ENCODE measurements around the gene PTPRE.

DNA sequence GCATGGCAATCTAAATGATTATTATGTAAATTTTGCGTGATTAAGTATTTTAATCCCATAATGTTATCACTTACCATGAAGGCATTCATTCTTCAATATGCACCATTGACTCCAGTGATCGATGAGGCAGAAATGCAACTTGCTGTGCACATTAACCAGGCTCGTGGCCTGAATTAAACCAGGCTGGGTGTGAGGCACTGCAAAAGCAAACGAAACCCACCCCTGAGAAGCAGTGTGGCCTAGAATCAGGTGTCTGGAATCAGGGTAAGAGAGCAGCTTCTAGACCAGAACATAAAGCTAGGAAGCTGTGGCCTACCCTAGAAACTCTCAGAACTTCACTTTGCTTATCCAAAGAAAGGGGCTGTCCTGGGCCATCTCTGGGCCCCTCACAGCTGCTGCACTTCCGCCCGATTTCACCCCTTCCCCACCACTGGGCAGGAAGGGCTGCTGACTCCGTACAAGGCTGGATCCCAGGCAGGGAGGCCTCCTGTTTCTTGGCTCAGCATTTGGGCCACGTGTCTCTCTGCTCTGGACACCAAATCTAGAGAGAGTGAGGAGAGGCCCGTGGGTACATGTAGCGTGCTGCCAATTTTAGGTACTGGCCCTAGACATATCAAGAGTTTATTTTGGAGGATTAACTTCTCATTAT, 4.4 kb downstream of the PTPRE start:
- TF ChIP-seq, protein P1, sequence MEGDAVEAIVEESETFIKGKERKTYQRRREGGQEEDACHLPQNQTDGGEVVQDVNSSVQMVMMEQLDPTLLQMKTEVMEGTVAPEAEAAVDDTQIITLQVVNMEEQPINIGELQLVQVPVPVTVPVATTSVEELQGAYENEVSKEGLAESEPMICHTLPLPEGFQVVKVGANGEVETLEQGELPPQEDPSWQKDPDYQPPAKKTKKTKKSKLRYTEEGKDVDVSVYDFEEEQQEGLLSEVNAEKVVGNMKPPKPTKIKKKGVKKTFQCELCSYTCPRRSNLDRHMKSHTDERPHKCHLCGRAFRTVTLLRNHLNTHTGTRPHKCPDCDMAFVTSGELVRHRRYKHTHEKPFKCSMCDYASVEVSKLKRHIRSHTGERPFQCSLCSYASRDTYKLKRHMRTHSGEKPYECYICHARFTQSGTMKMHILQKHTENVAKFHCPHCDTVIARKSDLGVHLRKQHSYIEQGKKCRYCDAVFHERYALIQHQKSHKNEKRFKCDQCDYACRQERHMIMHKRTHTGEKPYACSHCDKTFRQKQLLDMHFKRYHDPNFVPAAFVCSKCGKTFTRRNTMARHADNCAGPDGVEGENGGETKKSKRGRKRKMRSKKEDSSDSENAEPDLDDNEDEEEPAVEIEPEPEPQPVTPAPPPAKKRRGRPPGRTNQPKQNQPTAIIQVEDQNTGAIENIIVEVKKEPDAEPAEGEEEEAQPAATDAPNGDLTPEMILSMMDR (IDR thresholded peaks at IDR 0.05): no peak
- TF ChIP-seq EP300 (IDR thresholded peaks at IDR 0.05) (no peak), POLR2AphosphoS5 (IDR thresholded peaks at IDR 0.05) (no peak)

Measured in upper lobe of left lung (tissue), 4 donors.